Glomerular endothelial cell (primary cell): ENCODE results near the gene MC5R. TPM values are rescaled to one million over a fixed set of nuclear protein-coding genes. Genes with fewer than 3 reads are reported as not detected.
"Not testable (repeated sequence)": the region's sequence is repeated elsewhere in the genome, so short reads cannot be mapped to it uniquely, and the experiment has no call there.

ENCODE experiments used
- DNase-seq: peaks from one replicate; pipeline ENCODE4 v3.0.0-alpha.2; 2011; ENCODE audit warnings: low read depth, low spot score; ENCODE audit errors: extremely low read depth
- total RNA-seq: library from RNA; depleted of rRNA; stranded (reverse); fragments of >200 nt; gene quantifications from 2 replicates; pipeline ENCODE4 v1.2.3, GENCODE V29; 2015

Gene MC5R
- total RNA-seq, 1 donor from 2014 or later = not detected

DNA sequence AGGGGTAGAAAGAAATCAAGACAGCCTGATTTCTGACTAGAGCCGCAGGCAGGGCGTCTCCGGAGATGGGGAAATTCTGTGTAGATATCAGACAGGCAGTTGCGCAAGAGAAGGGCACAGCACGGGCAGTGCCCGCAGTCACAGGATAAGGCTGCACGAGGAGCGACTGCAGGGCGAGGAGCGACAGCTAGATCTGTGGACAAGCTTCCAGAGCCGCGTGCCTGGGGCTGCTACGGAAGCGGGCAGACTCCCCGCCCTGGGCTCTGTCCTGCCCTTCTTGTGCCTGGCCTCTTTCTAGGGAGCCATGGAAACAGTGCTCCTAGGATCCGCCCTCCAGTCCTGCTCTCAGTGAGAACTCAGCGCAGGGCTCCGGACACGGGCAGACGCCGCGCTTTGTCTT lies 12.6 kb downstream of the MC5R start:
- no peak for DNase-seq

GRCh38 chr18:13849791-13850190 lies 25.8 kb downstream of the MC5R start:
- no peak for DNase-seq

DNA sequence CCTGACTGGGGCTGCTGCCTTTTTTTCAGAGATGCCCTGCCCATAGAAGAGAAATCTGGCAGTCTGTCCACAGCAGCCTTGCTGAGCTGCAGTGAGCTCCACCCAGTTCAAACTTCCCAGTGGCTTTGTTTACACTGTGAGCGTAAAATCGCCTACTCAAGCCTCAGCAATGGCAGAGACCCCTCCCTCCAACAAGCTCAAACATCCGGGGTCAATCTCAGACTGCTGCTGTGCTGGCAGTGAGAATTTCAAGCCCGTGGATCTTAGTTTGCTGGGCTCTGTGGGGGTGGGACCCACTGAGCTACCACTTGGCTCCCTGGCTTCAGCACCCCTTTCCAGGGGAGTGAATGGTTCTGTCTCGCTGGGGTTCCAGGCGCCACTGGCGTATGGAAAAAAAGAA lies 38.9 kb downstream of the MC5R start:
- not testable (repeated sequence) for DNase-seq

- no peak for DNase-seq
Measured at GRCh38 chr18:13868501-13869271, 44.7 kb downstream of the MC5R start.

DNA sequence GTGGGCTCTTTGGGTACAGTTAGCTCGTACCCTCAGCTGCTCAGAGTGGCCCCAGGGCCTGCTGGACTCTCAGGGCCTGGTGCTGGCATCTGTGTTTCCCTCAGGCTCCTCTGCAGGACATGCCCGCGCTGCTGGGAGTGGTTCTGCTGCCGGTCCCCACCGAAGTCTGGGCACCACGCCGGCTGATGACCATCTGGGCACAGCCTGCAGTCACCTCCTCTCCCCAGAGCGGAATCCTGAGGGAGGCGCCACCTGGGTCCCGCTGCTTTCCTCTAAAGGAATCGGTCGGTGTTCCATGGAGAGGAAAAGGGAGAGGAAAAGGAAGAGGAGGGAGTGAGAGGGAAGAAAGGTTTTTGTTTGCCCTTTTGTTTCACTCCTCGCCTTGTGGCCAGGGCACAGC lies 47.8 kb downstream of the MC5R start:
- DNase-seq = no peak

- DNase-seq = no peak
Measured at GRCh38 chr18:13872373-13872772, 48.4 kb downstream of the MC5R start.

- DNase-seq = no peak
Measured at GRCh38 chr18:13872932-13873331, 49.0 kb downstream of the MC5R start.

DNA sequence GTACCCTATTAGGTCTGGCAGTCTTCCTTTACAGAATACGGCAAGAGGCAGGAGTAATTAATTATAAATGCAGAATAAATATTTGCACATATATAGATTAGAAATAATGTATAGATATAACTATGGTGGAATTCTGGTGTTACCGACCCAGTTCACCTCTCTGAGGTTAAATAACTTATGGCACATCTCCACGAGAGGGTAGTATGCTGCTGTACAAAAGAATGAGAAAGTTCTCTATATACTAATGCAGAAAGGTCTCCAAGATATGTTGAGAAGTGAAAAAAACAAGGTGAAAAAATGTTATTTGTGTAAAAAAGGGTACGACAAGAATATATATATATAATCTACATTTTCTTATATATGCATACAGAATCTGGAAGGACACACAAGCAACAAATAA lies 50.6 kb downstream of the MC5R start:
- no peak for DNase-seq

Other genes starting within 250 kb of the MC5R start
- 5.4 and 9.9 TPM in 2 replicates for gene FAM210A, start 97.6 kb upstream of the MC5R start, total RNA-seq
- gene RNMT, start 97.5 kb upstream of the MC5R start, total RNA-seq = 14.3 and 19.5 TPM in 2 replicates
- gene MC2R, start 91.4 kb downstream of the MC5R start, total RNA-seq = not detected in 2 replicates